HG02938 (cell line): ENCODE results near the gene SMYD1.
"Not testable (repeated sequence)": the region's sequence is repeated elsewhere in the genome, so short reads cannot be mapped to it uniquely, and the experiment has no call there.

Source experiments
- ATAC-seq: cut with Tn5 transposase; IDR thresholded peaks from one replicate; pipeline ENCODE4 v1.9.1; 2021; ENCODE audit warnings: mild to moderate bottlenecking, moderate library complexity; ENCODE audit not compliant: unreplicated experiment

SMYD1 gene

GRCh38 chr2:88067598-88067997, at the start of gene SMYD1:
TSS of gene SMYD1 (plus strand) at chr2:88067825. CDS start at chr2:88067865, 40 bp downstream.
- no peak for ATAC-seq

GRCh38 chr2:88018077-88018805, 49.4 kb upstream of the SMYD1 start:
- ATAC-seq = not testable (repeated sequence)

GRCh38 chr2:88018909-88019308, 48.7 kb upstream of the SMYD1 start:
- ATAC-seq = no peak

- no peak for ATAC-seq
Measured at GRCh38 chr2:88019985-88020384, 47.6 kb upstream of the SMYD1 start.

GRCh38 chr2:88022669-88022921, 45.0 kb upstream of the SMYD1 start:
- no peak for ATAC-seq

- ATAC-seq = no peak
Measured at GRCh38 chr2:88024509-88024908, 43.1 kb upstream of the SMYD1 start.

GRCh38 chr2:88027697-88028389, 39.8 kb upstream of the SMYD1 start:
- ATAC-seq = no peak

- ATAC-seq = no peak
Measured at GRCh38 chr2:88028931-88029330, 38.7 kb upstream of the SMYD1 start.

GRCh38 chr2:88032070-88032702, 35.4 kb upstream of the SMYD1 start:
- no peak for ATAC-seq

GRCh38 chr2:88036182-88036581, 31.4 kb upstream of the SMYD1 start:
- ATAC-seq = no peak

- no peak for ATAC-seq
Measured at GRCh38 chr2:88036606-88037005, 31.0 kb upstream of the SMYD1 start.

GRCh38 chr2:88038263-88039105, 29.1 kb upstream of the SMYD1 start:
- ATAC-seq = no peak

- ATAC-seq = no peak
Measured at GRCh38 chr2:88042476-88042875, 25.1 kb upstream of the SMYD1 start.

GRCh38 chr2:88045561-88045960, 22.1 kb upstream of the SMYD1 start:
- not testable (repeated sequence) for ATAC-seq

GRCh38 chr2:88048541-88048940, 19.1 kb upstream of the SMYD1 start:
- no peak for ATAC-seq

- ATAC-seq = peak; percentile 70
Measured at GRCh38 chr2:88049622-88050021, 18.0 kb upstream of the SMYD1 start.

- no peak for ATAC-seq
Measured at GRCh38 chr2:88051792-88052191, 15.8 kb upstream of the SMYD1 start.

GRCh38 chr2:88053296-88053695, 14.3 kb upstream of the SMYD1 start:
- ATAC-seq = no peak

GRCh38 chr2:88053934-88054781, 13.5 kb upstream of the SMYD1 start:
- no peak for ATAC-seq

GRCh38 chr2:88054782-88055370, 12.7 kb upstream of the SMYD1 start:
- ATAC-seq = no peak
